GM12891 (cell line): Measurements from ENCODE around the gene LCMT2.

Experiments
- DNase-seq: peaks from one replicate; pipeline ENCODE4 v3.0.0; 2011; ENCODE audit warnings: low spot score; ENCODE audit not compliant: insufficient read length
- FAIRE-seq: peaks from 2 replicates; lab custom pipeline; 2011; peaks lifted over from hg19 to GRCh38; lab: Jason Lieb, UNC
- PAX5 ChIP-seq: IDR thresholded peaks from 2 replicates; pipeline ENCODE4 v1.6.1; 2011; ENCODE audit warnings: low read length, moderate library complexity, mild to moderate bottlenecking; ENCODE audit not compliant: insufficient read depth, severe bottlenecking
- POLR2A ChIP-seq: IDR thresholded peaks from 2 replicates; pipeline ENCODE4 v1.6.1; 2011; ENCODE audit warnings: low read depth, low read length, control low read depth
- POLR2AphosphoS5 ChIP-seq: IDR thresholded peaks from 2 replicates; pipeline ENCODE4 v1.6.1; 2011; ENCODE audit warnings: low read depth, low read length, control low read depth
- POU2F2 ChIP-seq: IDR thresholded peaks from 2 replicates; pipeline ENCODE4 v1.6.1; 2011; ENCODE audit warnings: low read depth, mild to moderate bottlenecking, control low read depth, low read length, moderate library complexity
- SPI1 ChIP-seq: IDR thresholded peaks from 2 replicates; pipeline ENCODE4 v1.6.1; 2011; ENCODE audit warnings: low read depth, low read length, control low read depth
- TAF1 ChIP-seq: IDR thresholded peaks from 2 replicates; pipeline ENCODE4 v1.6.1; 2011; ENCODE audit warnings: low read depth, low read length, control low read depth

LCMT2 gene

DNA sequence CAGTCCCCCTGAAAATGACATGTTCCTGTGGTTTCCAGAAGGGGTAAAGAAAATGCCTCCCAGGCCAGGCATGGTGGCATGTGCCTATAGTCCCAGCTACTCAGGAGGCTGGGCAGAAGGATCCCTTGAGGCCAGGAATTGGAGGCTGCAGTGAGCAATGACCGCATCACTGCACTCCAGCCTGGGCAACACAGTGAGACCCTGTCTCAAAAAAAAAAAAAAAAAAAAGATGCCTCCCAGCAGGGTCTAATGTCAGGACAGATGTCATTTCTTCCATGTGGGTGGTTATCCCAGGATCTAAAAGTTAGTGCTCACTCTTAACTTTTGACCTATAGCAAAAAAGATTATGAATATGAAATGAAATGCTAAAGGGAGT, 13.4 kb downstream of the LCMT2 start:
- no peak for TF ChIP-seq PAX5
- TF ChIP-seq POLR2AphosphoS5: no peak
- DNase-seq: no peak
- FAIRE-seq: no peak

DNA sequence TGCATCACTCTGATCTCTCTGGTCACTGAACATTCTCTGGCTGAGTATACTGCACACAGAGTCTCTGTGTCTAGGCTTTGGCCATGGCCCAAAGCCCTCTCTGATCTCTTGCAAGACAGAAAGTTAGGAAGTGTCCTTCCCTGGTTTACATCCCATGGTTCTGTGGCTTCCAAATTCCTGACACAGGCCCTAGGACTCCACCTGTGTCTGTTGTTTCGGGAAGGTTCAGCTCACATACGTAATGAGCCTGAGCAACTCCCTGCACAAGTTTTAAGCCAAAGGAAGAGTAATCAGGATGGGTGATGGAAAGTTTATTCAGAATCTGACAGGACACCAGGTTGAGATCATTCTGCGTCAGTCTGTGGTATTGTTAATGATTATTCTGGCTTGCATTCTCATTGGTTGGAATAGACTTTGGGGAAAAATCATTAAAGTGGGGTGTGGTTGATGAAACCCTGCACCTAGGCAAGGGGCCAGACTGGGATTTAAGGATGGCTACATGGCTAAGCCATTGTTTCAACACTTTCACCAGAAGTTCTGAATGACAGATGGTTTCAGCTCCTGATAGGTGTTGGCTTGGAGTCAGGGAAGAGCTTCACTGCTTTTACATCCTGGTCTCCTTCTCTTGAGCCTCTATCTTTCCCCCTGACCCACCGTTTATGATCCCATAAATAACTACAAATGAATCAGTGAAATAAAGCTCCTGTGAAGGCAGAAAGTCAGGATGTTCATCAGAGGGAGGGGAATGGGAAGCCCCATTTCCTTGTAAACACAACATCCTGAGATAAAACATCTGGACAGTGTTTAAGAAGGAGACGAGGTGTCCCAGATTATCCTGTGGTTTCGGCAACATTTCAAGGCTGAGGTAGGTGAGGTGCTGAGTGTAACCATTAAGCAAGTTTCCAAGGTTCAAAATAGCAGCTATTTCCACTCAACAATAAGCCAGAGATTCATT, 14.1 kb downstream of the LCMT2 start:
- TF ChIP-seq PAX5 (no peak), POU2F2 (no peak), POLR2AphosphoS5 (no peak), TAF1 (no peak), SPI1 (no peak), POLR2A (no peak)
- no peak for FAIRE-seq
- DNase-seq: no peak

- TF ChIP-seq TAF1 (no peak), PAX5 (no peak), SPI1 (no peak)
- FAIRE-seq: no peak
- DNase-seq: no peak
Measured at GRCh38 chr15:43314171-43314570, 16.2 kb downstream of the LCMT2 start.

GRCh38 chr15:43312378-43312777, 18.0 kb downstream of the LCMT2 start:
- TF ChIP-seq POLR2AphosphoS5 (no peak), SPI1 (no peak), POU2F2 (no peak), POLR2A (no peak), TAF1 (no peak)
- no peak for DNase-seq
- no peak for FAIRE-seq

- FAIRE-seq (no peak), DNase-seq (no peak)
- TF ChIP-seq PAX5 (no peak), SPI1 (no peak), POU2F2 (no peak), POLR2A (no peak), TAF1 (no peak), POLR2AphosphoS5 (no peak)
Measured at GRCh38 chr15:43302205-43302817, 28.1 kb downstream of the LCMT2 start, which contains the start of gene TGM7. Gene TGM7, minus strand, starts transcription at chr15:43302255.

GRCh38 chr15:43299884-43300283, 30.5 kb downstream of the LCMT2 start:
- no peak for DNase-seq
- TF ChIP-seq TAF1 (no peak), POLR2A (no peak), POU2F2 (no peak), SPI1 (no peak), PAX5 (no peak), POLR2AphosphoS5 (no peak)
- FAIRE-seq: no peak

DNA sequence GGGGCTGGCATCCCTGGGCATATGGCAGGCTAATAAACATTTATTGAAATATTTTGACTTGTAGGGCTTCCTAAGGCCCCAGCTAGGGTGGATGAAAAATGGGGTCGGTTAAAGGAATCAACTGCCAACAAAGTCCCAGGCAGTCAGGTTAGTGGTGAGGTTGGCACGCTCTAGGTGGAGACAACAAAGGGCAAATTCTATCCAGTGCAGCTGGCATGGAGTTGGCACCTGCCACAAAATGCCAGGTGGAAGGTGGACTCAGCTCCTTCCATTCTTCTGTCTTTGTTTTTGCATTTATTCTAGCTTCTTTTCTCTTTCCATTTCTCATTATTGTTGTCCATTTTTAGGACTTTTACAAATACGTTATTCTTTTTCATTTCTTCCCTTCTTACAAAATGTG, 31.0 kb downstream of the LCMT2 start:
- no peak for DNase-seq
- TF ChIP-seq POU2F2: no peak
- TF ChIP-seq PAX5: no peak
- TF ChIP-seq POLR2A: no peak
- no peak for TF ChIP-seq POLR2AphosphoS5
- TF ChIP-seq TAF1: no peak
- no peak for TF ChIP-seq SPI1
- FAIRE-seq: no peak

DNA sequence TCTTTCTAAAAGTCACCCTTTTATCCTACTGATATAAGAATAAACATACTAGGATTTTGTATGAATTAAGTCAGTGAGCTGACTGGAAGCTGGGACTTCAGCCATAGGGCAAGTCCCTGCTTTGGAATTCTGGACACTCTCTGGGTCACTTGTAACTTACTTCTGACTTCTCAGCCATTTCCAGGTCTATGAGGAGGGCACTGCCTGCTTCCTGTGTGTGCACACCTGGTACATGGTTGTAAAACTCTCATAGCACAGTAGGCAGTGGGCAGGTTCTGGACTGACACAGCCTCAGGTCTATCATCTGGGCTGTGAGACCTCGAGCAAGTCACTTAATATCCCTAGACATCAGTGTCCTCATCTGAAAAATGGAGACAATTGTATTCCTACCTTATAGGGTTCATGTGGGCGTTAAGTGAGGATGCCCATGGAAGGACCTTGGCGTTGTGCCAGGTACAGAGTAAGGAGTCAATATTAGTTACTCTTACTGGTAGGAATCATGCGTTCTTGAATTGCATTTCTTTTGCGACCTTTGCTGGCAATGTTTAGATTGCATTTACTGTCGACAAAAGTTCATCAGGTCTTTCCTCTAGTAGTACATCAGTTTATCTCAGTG, 36.2 kb downstream of the LCMT2 start:
- FAIRE-seq (no peak), DNase-seq (no peak)
- TF ChIP-seq POLR2AphosphoS5: no peak
- TF ChIP-seq POLR2A: no peak
- no peak for TF ChIP-seq PAX5
- no peak for TF ChIP-seq SPI1
- TF ChIP-seq TAF1: no peak
- no peak for TF ChIP-seq POU2F2

DNA sequence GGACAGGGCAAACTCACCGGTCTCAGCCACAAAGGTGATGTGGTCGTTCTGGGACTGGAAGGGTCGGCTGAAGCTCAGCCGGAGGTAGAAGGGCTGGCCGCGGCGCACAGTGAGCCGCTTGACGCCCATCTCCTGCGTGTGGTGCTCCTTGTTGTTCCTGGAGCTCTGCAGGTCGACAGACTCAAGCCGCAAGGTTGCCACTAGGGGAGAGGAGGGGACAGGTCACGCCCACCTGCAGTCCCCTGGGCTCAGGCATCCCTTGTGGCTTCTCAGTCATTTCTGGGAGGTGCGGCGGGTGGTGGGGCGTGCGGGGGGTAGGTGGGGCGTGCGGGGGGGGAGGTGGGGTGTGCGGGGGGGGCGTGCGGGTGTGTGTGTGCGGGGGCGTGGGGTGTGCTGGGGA, 36.9 kb downstream of the LCMT2 start:
- FAIRE-seq (no peak), DNase-seq (no peak)
- TF ChIP-seq POLR2A (no peak), PAX5 (no peak), SPI1 (no peak), TAF1 (no peak), POU2F2 (no peak), POLR2AphosphoS5 (no peak)
